SH-SY5Y (cell line): ENCODE data around the gene SLAMF7.

Source experiments
- GATA2 ChIP-seq: IDR thresholded peaks from 2 replicates; pipeline ENCODE4 v1.6.1; 2011; ENCODE audit warnings: mild to moderate bottlenecking, low read depth, low read length
- GATA3 ChIP-seq: IDR thresholded peaks from 2 replicates; pipeline ENCODE4 v1.6.1; 2011; ENCODE audit warnings: low read depth, mild to moderate bottlenecking, low read length, moderate library complexity

The SLAMF7 gene

GRCh38 chr1:160774886-160775719, 36.1 kb downstream of the SLAMF7 start:
- no peak for TF ChIP-seq GATA2
- TF ChIP-seq GATA3: no peak

GRCh38 chr1:160776178-160776577, 37.1 kb downstream of the SLAMF7 start:
- TF ChIP-seq GATA3 (no peak), GATA2 (no peak)

GRCh38 chr1:160777486-160778089, 38.5 kb downstream of the SLAMF7 start:
- TF ChIP-seq GATA3: no peak
- TF ChIP-seq GATA2: no peak

- TF ChIP-seq GATA2: no peak
- TF ChIP-seq GATA3: no peak
Observed at GRCh38 chr1:160778976-160779375, 39.9 kb downstream of the SLAMF7 start.

- TF ChIP-seq GATA2 (no peak), GATA3 (no peak)
Observed at GRCh38 chr1:160779626-160780397, 40.8 kb downstream of the SLAMF7 start.

GRCh38 chr1:160780398-160780755, 41.3 kb downstream of the SLAMF7 start:
- TF ChIP-seq GATA2 (no peak), GATA3 (no peak)

GRCh38 chr1:160781186-160781766, 42.2 kb downstream of the SLAMF7 start:
- TF ChIP-seq GATA2: no peak

- TF ChIP-seq GATA2 (no peak), GATA3 (no peak)
Observed at GRCh38 chr1:160781914-160782689, 43.1 kb downstream of the SLAMF7 start.

- TF ChIP-seq GATA2 (no peak), GATA3 (no peak)
Observed at GRCh38 chr1:160789051-160789701, 50.1 kb downstream of the SLAMF7 start.

- TF ChIP-seq GATA3 (no peak), GATA2 (no peak)
Observed at GRCh38 chr1:160789702-160790611, 50.9 kb downstream of the SLAMF7 start.

GRCh38 chr1:160794376-160794775, 55.3 kb downstream of the SLAMF7 start:
- TF ChIP-seq GATA3 (no peak), GATA2 (no peak)

GRCh38 chr1:160795951-160796383, 56.9 kb downstream of the SLAMF7 start, which contains the start of gene LY9:
Gene LY9 (plus strand): TSS chr1:160796174. CDS start chr1:160796188, 14 bp downstream.
- TF ChIP-seq GATA2: no peak
- TF ChIP-seq GATA3: no peak

- TF ChIP-seq GATA2 (no peak), GATA3 (no peak)
Observed at GRCh38 chr1:160797271-160797709, 58.2 kb downstream of the SLAMF7 start.
